SK-N-SH (cell line): Measurements from ENCODE around the gene DCHS2. TPM values are rescaled to one million over a fixed set of nuclear protein-coding genes. Genes with fewer than 3 reads are reported as not detected.

Source experiments
- CTCF ChIA-PET: fragments of 300-600, 350-600 bp; formaldehyde crosslinking; extraction: SDS; loops from one replicate; lab custom pipeline; 2021; lab: Yijun Ruan, JAX
- POLR2A ChIA-PET: fragments of 350-600 bp; sonication (Branson Sonifier 250); formaldehyde crosslinking; extraction: SDS; loops from one replicate; lab custom pipeline; 2020; ENCODE audit warnings: antibody characterized with exemption, inconsistent platforms; lab: Yijun Ruan, JAX
- DNase-seq: peaks from one replicate; pipeline ENCODE4 v3.0.0; 2012
- H2AFZ ChIP-seq: fragments of 200-600 bp; sonication (generic); 2 replicates; pipeline ENCODE4 v1.8.1; 2016; ENCODE audit warnings: antibody characterized with exemption, mild to moderate bottlenecking, low read depth
- H3F3A ChIP-seq: fragments of 200-600 bp; sonication (generic); replicated peaks from 2 replicates; pipeline ENCODE3; 2016; ENCODE audit warnings: antibody characterized with exemption, mild to moderate bottlenecking; ENCODE audit not compliant: insufficient read depth
- H3K27ac ChIP-seq, 2 experiments: fragments of 200-500 bp in 1 of 2; fragments of 200-600 bp in 1 of 2; sonication (Bioruptor generic) in 1 of 2; sonication (generic), shearing (Covaris generic) in 1 of 2; 2 replicates each; pipeline versions ENCODE4 v1.5.1 to v1.6.1; 2014 to 2016; ENCODE audit warnings: low read depth in 2 of 2, inconsistent platforms in 1 of 2, low read length in 1 of 2, mild to moderate bottlenecking in 1 of 2, mixed read lengths in 1 of 2
- H3K27me3 ChIP-seq: fragments of 200-600 bp; sonication (generic), shearing (Covaris generic); 2 replicates; pipeline ENCODE4 v1.6.1; 2016; ENCODE audit warnings: mixed run types; ENCODE audit not compliant: insufficient read depth
- H3K36me3 ChIP-seq, 2 experiments: fragments of 200-500 bp in 1 of 2; fragments of 200-600 bp in 1 of 2; sonication (Bioruptor generic) in 1 of 2; sonication (generic) in 1 of 2; replicated peaks in 1 of 2; 2 replicates each; pipeline versions ENCODE3 to v1.5.1; 2014 to 2016; ENCODE audit warnings: low read length in 1 of 2, mild to moderate bottlenecking in 1 of 2; ENCODE audit not compliant: insufficient read depth in 2 of 2, control insufficient read depth in 1 of 2
- H3K4me1 ChIP-seq, 2 experiments: fragments of 200-500 bp in 1 of 2; fragments of 200-600 bp in 1 of 2; sonication (Bioruptor generic) in 1 of 2; sonication (generic), shearing (Covaris generic) in 1 of 2; 2 replicates each; pipeline versions ENCODE4 v1.5.1 to v1.6.1; 2014 to 2016; ENCODE audit warnings: low read depth in 1 of 2, low read length in 1 of 2, mixed run types in 1 of 2; ENCODE audit not compliant: insufficient read depth in 2 of 2, control insufficient read depth in 1 of 2
- H3K4me2 ChIP-seq: fragments of 200-600 bp; sonication (generic), shearing (Covaris generic); 2 replicates; pipeline ENCODE4 v1.6.1; 2017; ENCODE audit warnings: mixed run types
- H3K4me3 ChIP-seq, 2 experiments: fragments of 200-500 bp in 1 of 2; fragments of 200-600 bp in 1 of 2; sonication (Bioruptor generic) in 1 of 2; sonication (generic), shearing (Covaris generic) in 1 of 2; 2 replicates each; pipeline versions ENCODE4 v1.5.1 to v1.8.1; 2014 to 2016; ENCODE audit warnings: low read depth in 2 of 2, inconsistent platforms in 1 of 2, low read length in 1 of 2, mild to moderate bottlenecking in 1 of 2, mixed read lengths in 1 of 2, moderate library complexity in 1 of 2
- H3K79me2 ChIP-seq: fragments of 200-600 bp; sonication (generic); 2 replicates; pipeline ENCODE4 v1.8.1; 2017; ENCODE audit warnings: mild to moderate bottlenecking; ENCODE audit not compliant: insufficient read depth
- H3K9ac ChIP-seq: fragments of 200-600 bp; sonication (generic); 2 replicates; pipeline ENCODE4 v1.6.1; 2017; ENCODE audit warnings: mixed run types
- H3K9me2 ChIP-seq: fragments of 200-600 bp; sonication (generic); 2 replicates; pipeline ENCODE4 v1.6.1; 2017; ENCODE audit warnings: mixed run types
- H3K9me3 ChIP-seq: fragments of 200-600 bp; sonication (generic); 2 replicates; pipeline ENCODE4 v1.6.1; 2017; ENCODE audit warnings: mixed run types, mild to moderate bottlenecking, moderate library complexity
- H4K20me1 ChIP-seq: fragments of 200-600 bp; sonication (generic); 2 replicates; pipeline ENCODE4 v1.6.1; 2017; ENCODE audit warnings: mild to moderate bottlenecking, mixed run types; ENCODE audit not compliant: insufficient read depth
- ELF1 ChIP-seq: IDR thresholded peaks from 2 replicates; pipeline ENCODE4 v1.4.0; 2012
- EP300 ChIP-seq, 2 experiments: IDR thresholded peaks; 2 replicates each; pipeline versions ENCODE4 v1.4.0 to v1.6.1; 2012; ENCODE audit warnings: borderline replicate concordance in 1 of 2, low read depth in 1 of 2, low read length in 1 of 2
- EZH2phosphoT487 ChIP-seq: fragments of 200-600 bp; sonication (generic); IDR thresholded peaks from 2 replicates; pipeline ENCODE4 v1.6.1; 2017; ENCODE audit warnings: low read depth, mixed run types, mild to moderate bottlenecking, antibody characterized with exemption, moderate library complexity, borderline replicate concordance
- FOSL2 ChIP-seq: IDR thresholded peaks from 2 replicates; pipeline ENCODE4 v1.4.0; 2012; ENCODE audit warnings: low read depth, mild to moderate bottlenecking, moderate library complexity, borderline replicate concordance
- GABPA ChIP-seq: IDR thresholded peaks from 2 replicates; pipeline ENCODE4 v1.4.0; 2012; ENCODE audit warnings: low read depth, mild to moderate bottlenecking
- GATA2 ChIP-seq: sonication (generic); formaldehyde crosslinking; IDR thresholded peaks from 2 replicates; pipeline ENCODE4 v1.5.0; 2020; ENCODE audit warnings: mild to moderate bottlenecking, missing genetic modification reagents
- NFIC ChIP-seq: IDR thresholded peaks from 2 replicates; pipeline ENCODE4 v1.4.0; 2012; ENCODE audit warnings: borderline replicate concordance
- NRF1 ChIP-seq: IDR thresholded peaks from 2 replicates; pipeline ENCODE4 v1.6.1; 2012; ENCODE audit warnings: low read depth, mild to moderate bottlenecking, low read length
- POLR2AphosphoS5 ChIP-seq: IDR thresholded peaks from 2 replicates; pipeline ENCODE4 v1.6.1; 2012; ENCODE audit warnings: low read depth, low read length
- RCOR1 ChIP-seq: fragments of 150-350 bp; IDR thresholded peaks from 2 replicates; pipeline ENCODE4 v1.6.1; 2017; ENCODE audit warnings: antibody characterized with exemption, low read length
- SIN3A ChIP-seq: IDR thresholded peaks from 2 replicates; pipeline ENCODE4 v1.6.1; 2012; ENCODE audit warnings: low read depth, mild to moderate bottlenecking, low read length, moderate library complexity, borderline replicate concordance
- SMC3 ChIP-seq: IDR thresholded peaks from 2 replicates; pipeline ENCODE4 v1.6.1; 2012; ENCODE audit warnings: low read depth, low read length, improper control_type of control experiment
- YY1 ChIP-seq: IDR thresholded peaks from 2 replicates; pipeline ENCODE4 v1.4.0; 2012; ENCODE audit warnings: low read depth, mild to moderate bottlenecking
- WGBS: methylation state at CpG from one replicate; pipeline ENCODE4 v1.1.6; 2017; ENCODE audit warnings: low lambda C conversion rate; 5-methylcytosine and 5-hydroxymethylcytosine counted together
- polyA plus RNA-seq, 3 experiments: library from polyadenylated mRNA; depleted of rRNA; stranded (reverse); fragments of >200 nt; gene quantifications; 2 replicates each; pipeline ENCODE4 v1.2.3, GENCODE V29; 2012
- TF ChIP-seq, protein P1 (sequence below): IDR thresholded peaks from 2 replicates; pipeline ENCODE4 v1.4.0; 2012; ENCODE audit warnings: low read depth
- TF ChIP-seq, protein P2 (sequence below): fragments of 200-600 bp; sonication (generic); IDR thresholded peaks from 2 replicates; pipeline ENCODE4 v1.6.1; 2017; ENCODE audit warnings: antibody characterized with exemption, mild to moderate bottlenecking, moderate library complexity
- TF ChIP-seq, protein P3 (sequence below): IDR thresholded peaks from 2 replicates; pipeline ENCODE4 v1.4.0; 2012; ENCODE audit warnings: low read depth, borderline replicate concordance
- TF ChIP-seq, protein P4 (sequence below): fragments of 150-350 bp; IDR thresholded peaks from 2 replicates; pipeline ENCODE4 v1.6.1; 2017; ENCODE audit warnings: antibody characterized with exemption, low read length, low read depth, borderline replicate concordance

DCHS2 gene
- polyA plus RNA-seq, 1 of the 3 experiments (the other 2 are of a cell fraction), result not detected

DNA sequence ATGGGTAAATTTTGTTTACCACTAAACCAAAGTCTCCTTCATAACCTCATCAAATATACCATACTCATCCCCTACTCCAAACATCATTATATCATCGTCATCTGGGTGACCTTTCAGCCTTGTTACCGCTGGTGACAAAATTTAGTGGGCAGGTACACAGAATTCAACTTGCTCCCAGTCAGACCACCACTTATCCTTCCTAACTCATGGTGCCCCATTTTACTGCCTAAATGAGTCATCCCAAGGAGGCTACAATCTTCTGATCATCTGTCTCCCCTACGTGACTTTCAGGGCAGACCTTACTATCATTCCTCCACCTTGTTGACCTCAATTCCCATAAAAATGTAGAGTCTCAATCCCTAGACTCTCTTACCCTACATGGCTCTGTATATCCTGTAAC lies 49.6 kb downstream of the DCHS2 start:
- H3K79me2 ChIP-seq, result no peaks in the 10 kb centered on the region
- no peak overlapping the region for H2AFZ ChIP-seq
- H3K4me2 ChIP-seq, result no peak overlapping the region
- no peaks in the 10 kb centered on the region for H3K4me1 ChIP-seq
- ChIA-PET CTCF (no interaction called here), POLR2A (no interaction called here)
- H3K4me3 ChIP-seq, result no peak overlapping the region
- 2% methylated on average over 3 of the region's 3 CpGs for WGBS
- H4K20me1 ChIP-seq, result no peaks in the 10 kb centered on the region
- no peaks in the 10 kb centered on the region for H3K9me3 ChIP-seq
- H3K27ac ChIP-seq, result no peak overlapping the region
- no peak for DNase-seq
- H3K9ac ChIP-seq, result no peak overlapping the region
- H3K36me3 ChIP-seq, result no peaks in the 10 kb centered on the region
- H3F3A ChIP-seq, result no peaks in the 10 kb centered on the region
- TF ChIP-seq GATA2 (CRISPR knock-in tag) (no peak), SMC3 (no peak), GABPA (no peak), SIN3A (no peak), YY1 (no peak), NRF1 (no peak), NFIC (no peak), RCOR1 (no peak)
- TF ChIP-seq, protein P1, sequence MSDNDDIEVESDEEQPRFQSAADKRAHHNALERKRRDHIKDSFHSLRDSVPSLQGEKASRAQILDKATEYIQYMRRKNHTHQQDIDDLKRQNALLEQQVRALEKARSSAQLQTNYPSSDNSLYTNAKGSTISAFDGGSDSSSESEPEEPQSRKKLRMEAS, result no peak
- no peaks in the 10 kb centered on the region for H3K27me3 ChIP-seq
- no peaks in the 10 kb centered on the region for H3K9me2 ChIP-seq

DNA sequence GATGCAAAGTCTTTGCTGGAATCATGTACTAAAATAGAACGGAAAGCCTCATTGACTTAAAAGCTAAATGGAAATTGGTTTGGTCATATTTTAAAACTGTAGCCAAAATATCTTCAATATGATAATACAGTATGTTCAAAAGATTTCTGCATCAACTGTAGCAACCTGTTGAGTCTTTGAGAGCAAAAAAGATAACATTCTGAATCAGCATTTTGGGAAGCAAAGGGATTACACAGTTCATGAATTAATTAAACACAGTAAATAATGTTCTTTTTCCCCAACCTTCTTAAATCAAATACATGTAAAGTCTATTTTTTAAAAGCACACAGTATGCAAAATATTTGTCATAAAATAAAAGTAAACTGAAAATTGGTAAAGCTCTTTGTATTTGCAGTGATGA lies 50.5 kb downstream of the DCHS2 start:
- Histone ChIP-seq H3F3A (no peaks in the 10 kb centered on the region), H2AFZ (no peak overlapping the region), H3K4me2 (no peak overlapping the region), H3K79me2 (no peaks in the 10 kb centered on the region), H3K36me3 (no peaks in the 10 kb centered on the region), H4K20me1 (no peaks in the 10 kb centered on the region), H3K27ac (no peak overlapping the region), H3K4me3 (no peak overlapping the region), H3K9ac (no peak overlapping the region), H3K9me3 (no peaks in the 10 kb centered on the region), H3K27me3 (no peaks in the 10 kb centered on the region)
- no peak for DNase-seq
- CTCF ChIA-PET, result no interaction called here
- 0% methylated on average over 1 of the region's 1 CpG for WGBS
- TF ChIP-seq, protein P2, sequence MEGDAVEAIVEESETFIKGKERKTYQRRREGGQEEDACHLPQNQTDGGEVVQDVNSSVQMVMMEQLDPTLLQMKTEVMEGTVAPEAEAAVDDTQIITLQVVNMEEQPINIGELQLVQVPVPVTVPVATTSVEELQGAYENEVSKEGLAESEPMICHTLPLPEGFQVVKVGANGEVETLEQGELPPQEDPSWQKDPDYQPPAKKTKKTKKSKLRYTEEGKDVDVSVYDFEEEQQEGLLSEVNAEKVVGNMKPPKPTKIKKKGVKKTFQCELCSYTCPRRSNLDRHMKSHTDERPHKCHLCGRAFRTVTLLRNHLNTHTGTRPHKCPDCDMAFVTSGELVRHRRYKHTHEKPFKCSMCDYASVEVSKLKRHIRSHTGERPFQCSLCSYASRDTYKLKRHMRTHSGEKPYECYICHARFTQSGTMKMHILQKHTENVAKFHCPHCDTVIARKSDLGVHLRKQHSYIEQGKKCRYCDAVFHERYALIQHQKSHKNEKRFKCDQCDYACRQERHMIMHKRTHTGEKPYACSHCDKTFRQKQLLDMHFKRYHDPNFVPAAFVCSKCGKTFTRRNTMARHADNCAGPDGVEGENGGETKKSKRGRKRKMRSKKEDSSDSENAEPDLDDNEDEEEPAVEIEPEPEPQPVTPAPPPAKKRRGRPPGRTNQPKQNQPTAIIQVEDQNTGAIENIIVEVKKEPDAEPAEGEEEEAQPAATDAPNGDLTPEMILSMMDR, result no peak
- no peak for TF ChIP-seq YY1
- no peak for TF ChIP-seq RCOR1
- TF ChIP-seq EP300 (IDR thresholded peaks at IDR 0.05; ENCODE audit: borderline replicate concordance in 1 of 2, low read depth in 1 of 2, low read length in 1 of 2), result no peak
- no peak for TF ChIP-seq GABPA
- TF ChIP-seq ELF1, result no peak
- no peak for TF ChIP-seq POLR2AphosphoS5
- no peak for TF ChIP-seq EZH2phosphoT487
- TF ChIP-seq, protein P3, sequence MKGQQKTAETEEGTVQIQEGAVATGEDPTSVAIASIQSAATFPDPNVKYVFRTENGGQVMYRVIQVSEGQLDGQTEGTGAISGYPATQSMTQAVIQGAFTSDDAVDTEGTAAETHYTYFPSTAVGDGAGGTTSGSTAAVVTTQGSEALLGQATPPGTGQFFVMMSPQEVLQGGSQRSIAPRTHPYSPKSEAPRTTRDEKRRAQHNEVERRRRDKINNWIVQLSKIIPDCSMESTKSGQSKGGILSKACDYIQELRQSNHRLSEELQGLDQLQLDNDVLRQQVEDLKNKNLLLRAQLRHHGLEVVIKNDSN, result no peak
- TF ChIP-seq SMC3, result no peak
- TF ChIP-seq FOSL2, result no peak
- TF ChIP-seq, protein P4, sequence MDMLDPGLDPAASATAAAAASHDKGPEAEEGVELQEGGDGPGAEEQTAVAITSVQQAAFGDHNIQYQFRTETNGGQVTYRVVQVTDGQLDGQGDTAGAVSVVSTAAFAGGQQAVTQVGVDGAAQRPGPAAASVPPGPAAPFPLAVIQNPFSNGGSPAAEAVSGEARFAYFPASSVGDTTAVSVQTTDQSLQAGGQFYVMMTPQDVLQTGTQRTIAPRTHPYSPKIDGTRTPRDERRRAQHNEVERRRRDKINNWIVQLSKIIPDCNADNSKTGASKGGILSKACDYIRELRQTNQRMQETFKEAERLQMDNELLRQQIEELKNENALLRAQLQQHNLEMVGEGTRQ, result no peak
- TF ChIP-seq, all 33 proteins: peak for 0
- Histone ChIP-seq H3K9me2 (no peaks in the 10 kb centered on the region), H3K4me1 (no peaks in the 10 kb centered on the region)
- POLR2A ChIA-PET, result no interaction called here
